HG03558 (cell line): ENCODE data around the gene KLHL1.
A peak's percentile ranks its signal among the peaks of the same experiment; 100 is the strongest.
"Not testable (repeated sequence)": the region's sequence is repeated elsewhere in the genome, so short reads cannot be mapped to it uniquely, and the experiment has no call there.

ENCODE experiments used
- ATAC-seq: cut with Tn5 transposase; IDR thresholded peaks from one replicate; pipeline ENCODE4 v1.9.1; 2021; ENCODE audit warnings: moderate number of reproducible peaks; ENCODE audit not compliant: unreplicated experiment; ENCODE audit errors: extremely low read depth

The KLHL1 gene

GRCh38 chr13:70108356-70109105, at the start of gene KLHL1:
KLHL1 (minus strand) TSS chr13:70108452; CDS start chr13:70107699, 753 bp downstream.
- no peak for ATAC-seq

GRCh38 chr13:70142658-70143057, 34.4 kb upstream of the KLHL1 start:
- not testable (repeated sequence) for ATAC-seq

- no peak for ATAC-seq
Measured at GRCh38 chr13:70128098-70128497, 19.8 kb upstream of the KLHL1 start.

GRCh38 chr13:70125693-70126092, 17.4 kb upstream of the KLHL1 start:
- no peak for ATAC-seq

GRCh38 chr13:70117338-70117905, 9.2 kb upstream of the KLHL1 start:
- ATAC-seq: no peak

- no peak for ATAC-seq
Measured at GRCh38 chr13:70107498-70108281, 562 bp downstream of the KLHL1 start, which contains the start of gene ATXN8OS. ATXN8OS (plus strand) TSS chr13:70107826.

- no peak for ATAC-seq
Measured at GRCh38 chr13:70107125-70107497, 1.1 kb downstream of the KLHL1 start.

- no peak for ATAC-seq
Measured at GRCh38 chr13:70104481-70104880, 3.8 kb downstream of the KLHL1 start.

- ATAC-seq: no peak
Measured at GRCh38 chr13:70098669-70099068, 9.6 kb downstream of the KLHL1 start.

- ATAC-seq: no peak
Measured at GRCh38 chr13:70090036-70090723, 18.1 kb downstream of the KLHL1 start.

GRCh38 chr13:70088926-70089325, 19.3 kb downstream of the KLHL1 start:
- no peak for ATAC-seq

GRCh38 chr13:70087247-70087646, 21.0 kb downstream of the KLHL1 start:
- no peak for ATAC-seq

GRCh38 chr13:70080012-70080411, 28.2 kb downstream of the KLHL1 start:
- no peak for ATAC-seq

- no peak for ATAC-seq
Measured at GRCh38 chr13:70054572-70054971, 53.7 kb downstream of the KLHL1 start.

- ATAC-seq: no peak
Measured at GRCh38 chr13:70051531-70051930, 56.7 kb downstream of the KLHL1 start.

GRCh38 chr13:70043685-70044084, 64.6 kb downstream of the KLHL1 start:
- peak; percentile 36 for ATAC-seq

GRCh38 chr13:70042193-70042592, 66.1 kb downstream of the KLHL1 start:
- ATAC-seq: no peak

- ATAC-seq: no peak
Measured at GRCh38 chr13:70034286-70034685, 74.0 kb downstream of the KLHL1 start.

GRCh38 chr13:70027551-70027950, 80.7 kb downstream of the KLHL1 start:
- ATAC-seq: no peak

- no peak for ATAC-seq
Measured at GRCh38 chr13:70023516-70023915, 84.7 kb downstream of the KLHL1 start.

- ATAC-seq: no peak
Measured at GRCh38 chr13:70022646-70023045, 85.6 kb downstream of the KLHL1 start.
